ENCODE measurements around the gene SIX2. TPM values are rescaled to one million over a fixed set of nuclear protein-coding genes. Genes with fewer than 3 reads are reported as not detected.

Gene SIX2
- total and polyA plus RNA-seq, 2 of the 13 experiments (the other 11 are each of a cell fraction or from before 2014, with no cell fraction given) = not detected

DNA sequence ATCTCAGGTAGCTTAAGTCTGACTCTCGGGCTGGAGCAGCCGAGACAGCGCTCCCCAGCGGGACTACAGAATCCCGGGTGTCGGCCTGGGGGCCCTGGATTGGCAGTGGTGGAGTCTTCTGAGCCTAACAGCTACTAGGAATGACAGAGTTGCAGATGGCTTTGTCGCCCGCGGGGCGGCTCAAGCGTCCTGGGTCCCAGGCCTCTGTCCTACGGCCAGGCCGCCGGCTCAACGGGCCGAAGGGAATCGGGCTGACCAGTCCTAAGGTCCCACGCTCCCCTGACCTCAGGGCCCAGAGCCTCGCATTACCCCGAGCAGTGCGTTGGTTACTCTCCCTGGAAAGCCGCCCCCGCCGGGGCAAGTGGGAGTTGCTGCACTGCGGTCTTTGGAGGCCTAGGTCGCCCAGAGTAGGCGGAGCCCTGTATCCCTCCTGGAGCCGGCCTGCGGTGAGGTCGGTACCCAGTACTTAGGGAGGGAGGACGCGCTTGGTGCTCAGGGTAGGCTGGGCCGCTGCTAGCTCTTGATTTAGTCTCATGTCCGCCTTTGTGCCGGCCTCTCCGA lies 8.8 kb downstream of the SIX2 start (continued):
- no peak for TF ChIP-seq KDM1A (CRISPR knock-in tag; IDR thresholded peaks at IDR 0.05)
- no peak for TF ChIP-seq ZNF546 (CRISPR knock-in tag; conservative IDR thresholded peaks at IDR 0.05)
- no peak for TF ChIP-seq ETV5 (CRISPR knock-in tag; IDR thresholded peaks at IDR 0.05; ENCODE audit: borderline replicate concordance)
- no peak for TF ChIP-seq TOE1 (CRISPR knock-in tag; IDR thresholded peaks at IDR 0.05)
- TF ChIP-seq ZSCAN22 (CRISPR knock-in tag; IDR thresholded peaks at IDR 0.05) = no peak
- TF ChIP-seq ATM (IDR thresholded peaks at IDR 0.05; ENCODE audit: borderline replicate concordance) = no peak
- TF ChIP-seq ZNF121 (CRISPR knock-in tag; IDR thresholded peaks at IDR 0.05) = no peak
- TF ChIP-seq, protein P1, sequence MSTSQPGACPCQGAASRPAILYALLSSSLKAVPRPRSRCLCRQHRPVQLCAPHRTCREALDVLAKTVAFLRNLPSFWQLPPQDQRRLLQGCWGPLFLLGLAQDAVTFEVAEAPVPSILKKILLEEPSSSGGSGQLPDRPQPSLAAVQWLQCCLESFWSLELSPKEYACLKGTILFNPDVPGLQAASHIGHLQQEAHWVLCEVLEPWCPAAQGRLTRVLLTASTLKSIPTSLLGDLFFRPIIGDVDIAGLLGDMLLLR (CRISPR knock-in tag; IDR thresholded peaks at IDR 0.05) = no peak

DNA sequence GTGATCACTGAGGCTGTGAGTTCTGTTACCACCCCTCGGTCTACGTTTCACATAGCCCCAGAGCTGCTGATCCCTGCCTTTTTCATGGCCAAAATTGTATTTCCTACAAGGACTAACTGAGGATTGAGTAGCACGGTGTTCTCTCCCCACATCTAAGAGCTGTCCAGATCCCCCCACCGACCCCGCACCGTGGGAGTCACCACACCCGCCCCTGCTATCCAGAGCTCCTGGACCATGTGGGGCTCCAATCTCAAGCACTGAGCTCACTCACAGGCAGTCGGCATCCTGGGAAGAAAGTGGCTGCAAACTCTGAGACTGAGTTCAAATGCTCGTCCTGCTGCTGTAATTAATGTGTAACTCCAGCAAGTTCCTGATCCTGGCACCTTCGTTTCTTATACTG lies 9.7 kb downstream of the SIX2 start:
- no peak overlapping the region for H3K9ac ChIP-seq (ENCODE audit: insufficient read depth, low read depth, low read length)
- H3K36me3 ChIP-seq (replicated peaks in 1 of 2; ENCODE audit: control insufficient read depth in 1 of 2, insufficient read depth in 2 of 2, low read length in 2 of 2) = no peaks in the 10 kb centered on the region
- peaks cover 6 to 65% of the 10 kb centered on the region in 2 experiments; a peak in 4 of 5 replicates for H3K27me3 ChIP-seq (ENCODE audit: control insufficient read depth in 1 of 2, insufficient read depth in 2 of 2, low read length in 2 of 2)
- FAIRE-seq (no peak), ATAC-seq (no peak), DNase-seq (ENCODE audit: low spot score) (no peak)
- H3K4me2 ChIP-seq (ENCODE audit: low read depth, low read length) = no peak overlapping the region
- H3K4me3 ChIP-seq (replicated peaks in 1 of 3; ENCODE audit: insufficient read depth in 1 of 3, low read depth in 2 of 3, low read length in 3 of 3) = no peak overlapping the region
- ChIA-PET POLR2A (no interaction called here), CTCF (ENCODE audit: low intra/inter-chr PET ratio, low total read pairs) (interaction anchor here (0.6 kb wide), 1 partner anchor 41 kb away, joined by 3 read pairs; no protein-coding TSS in a partner anchor)
- TF ChIP-seq SRSF9 (IDR thresholded peaks at IDR 0.05; ENCODE audit: borderline replicate concordance, insufficient read depth, low read depth, low read length, poor library complexity, severe bottlenecking) = no peak
- TF ChIP-seq ZFYVE20 (CRISPR knock-in tag; IDR thresholded peaks at IDR 0.05; ENCODE audit: borderline replicate concordance, low read depth) = no peak
- TF ChIP-seq, protein P2, sequence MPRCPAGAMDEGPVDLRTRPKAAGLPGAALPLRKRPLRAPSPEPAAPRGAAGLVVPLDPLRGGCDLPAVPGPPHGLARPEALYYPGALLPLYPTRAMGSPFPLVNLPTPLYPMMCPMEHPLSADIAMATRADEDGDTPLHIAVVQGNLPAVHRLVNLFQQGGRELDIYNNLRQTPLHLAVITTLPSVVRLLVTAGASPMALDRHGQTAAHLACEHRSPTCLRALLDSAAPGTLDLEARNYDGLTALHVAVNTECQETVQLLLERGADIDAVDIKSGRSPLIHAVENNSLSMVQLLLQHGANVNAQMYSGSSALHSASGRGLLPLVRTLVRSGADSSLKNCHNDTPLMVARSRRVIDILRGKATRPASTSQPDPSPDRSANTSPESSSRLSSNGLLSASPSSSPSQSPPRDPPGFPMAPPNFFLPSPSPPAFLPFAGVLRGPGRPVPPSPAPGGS (CRISPR knock-in tag; IDR thresholded peaks at IDR 0.05) = no peak
- no peak for TF ChIP-seq ZNF264 (CRISPR knock-in tag; IDR thresholded peaks at IDR 0.05)
- H3K4me1 ChIP-seq (ENCODE audit: insufficient read depth, low read length) = no peaks in the 10 kb centered on the region
- no peaks in the 10 kb centered on the region; the same call in 1 of the 2 replicates for H4K20me1 ChIP-seq (ENCODE audit: insufficient read depth, low read length)
- H3K79me2 ChIP-seq (ENCODE audit: insufficient read depth, low read length) = no peaks in the 10 kb centered on the region
- in situ Hi-C loops (cut with HindIII; ENCODE audit: extremely low pct_ligation_motif_present, low pct_unique_long_range_greater_than_20kb) (no loop called here), intact Hi-C loops (cut with micrococcal nuclease; ENCODE audit: unreplicated experiment) (no loop called here)
- no peak overlapping the region for H3K27ac ChIP-seq (ENCODE audit: extremely low read length, insufficient read depth, low read length)
- no peaks in the 10 kb centered on the region for H3K9me3 ChIP-seq (ENCODE audit: low read length)
- BruUV-seq (replicated peaks) = no TSS peak
- H2AFZ ChIP-seq (ENCODE audit: low read length) = no peak overlapping the region
- WGBS (ENCODE audit: low lambda C conversion rate) = 38% methylated on average over 10 of the region's 10 CpGs

All from HepG2 (cell line).